Tibial artery (tissue), 4 donors: ENCODE results near the gene SPOCD1.
A peak's percentile ranks its signal among the peaks of the same experiment; 100 is the strongest.

Experiments used
- DNase-seq, 2 donors: peaks; one replicate each; pipeline ENCODE4 v3.0.0-alpha.2; 2019
- H3K27ac ChIP-seq, 2 donors: fragments of 200-600 bp; sonication (generic) in 1 of 2; 1 replicate in 1 of 2; 2 replicates in 1 of 2; pipeline ENCODE4 v1.5.1; 2018 to 2019; ENCODE audit warnings: mild to moderate bottlenecking in 1 of 2
- H3K27me3 ChIP-seq, 2 donors: fragments of 200-600 bp; sonication (generic) in 1 of 2; one replicate each; pipeline versions ENCODE4 v1.5.1 to v1.6.0; 2016 to 2019
- H3K36me3 ChIP-seq, 3 donors: fragments of 200-600 bp; sonication (generic) in 2 of 3; one replicate each; pipeline ENCODE4 v1.5.1; 2016 to 2019; ENCODE audit warnings: mild to moderate bottlenecking in 2 of 3
- H3K4me1 ChIP-seq, 4 donors: fragments of 200-600 bp; sonication (generic) in 2 of 4; 1 replicate in 3 of 4; 2 replicates in 1 of 4; pipeline ENCODE4 v1.5.1; 2016 to 2019
- H3K4me3 ChIP-seq, 2 donors: fragments of 200-600 bp; sonication (generic) in 1 of 2; 1 replicate in 1 of 2; 2 replicates in 1 of 2; pipeline ENCODE4 v1.5.1; 2018 to 2019; ENCODE audit warnings: mild to moderate bottlenecking in 2 of 2
- H3K9me3 ChIP-seq, 3 donors: fragments of 200-600 bp; sonication (generic) in 1 of 3; one replicate each; pipeline ENCODE4 v1.5.1; 2016 to 2019
- intact Hi-C: fragments of 100-400 bp; cut with DNase I; formaldehyde crosslinking; loops from one replicate; pipeline ENCODE4 v1.15.0; 2023; ENCODE audit warnings: low total_unique reads
- TF ChIP-seq, protein P1 (sequence below), 2 experiments: fragments of 200-600 bp in 1 of 2; fragments of 450-650 bp in 1 of 2; IDR thresholded peaks; one replicate each; pipeline ENCODE4 v1.5.1; 2017 to 2019; ENCODE audit warnings: antibody characterized with exemption in 2 of 2, mild to moderate bottlenecking in 1 of 2, moderate library complexity in 1 of 2

The SPOCD1 gene

DNA sequence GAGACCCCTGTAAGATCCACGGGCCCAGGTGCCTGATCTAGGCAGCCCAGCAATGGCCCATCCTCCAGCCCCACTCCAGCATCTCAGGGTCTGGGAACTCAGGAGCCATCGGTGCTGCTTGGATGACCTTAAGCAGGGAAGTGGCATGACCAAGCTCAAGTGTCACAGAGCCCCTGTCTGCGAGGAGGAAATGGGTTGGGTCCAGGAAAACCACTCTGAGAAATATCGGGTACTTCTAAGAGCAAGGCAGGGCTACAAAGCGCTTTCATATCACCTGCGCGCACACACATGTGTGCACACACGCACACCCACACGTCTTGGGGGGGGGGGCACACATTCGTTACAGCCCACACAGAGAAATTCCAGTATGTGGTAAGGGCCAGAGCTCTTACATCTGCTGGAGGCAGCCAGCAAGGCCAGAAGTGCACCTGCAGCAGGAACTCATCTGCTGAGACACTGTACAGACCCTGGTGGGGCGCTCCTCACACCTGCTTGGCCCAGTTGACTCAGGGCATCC is 32.6 kb upstream of the SPOCD1 start:
- Histone ChIP-seq H3K27ac (no peak overlapping the region), H3K4me1 (no peaks in the 10 kb centered on the region), H3K4me3 (no peak overlapping the region), H3K27me3 (no peaks in the 10 kb centered on the region), H3K36me3 (no peaks in the 10 kb centered on the region), H3K9me3 (no peaks in the 10 kb centered on the region)
- no peak for DNase-seq
- TF ChIP-seq, protein P1, sequence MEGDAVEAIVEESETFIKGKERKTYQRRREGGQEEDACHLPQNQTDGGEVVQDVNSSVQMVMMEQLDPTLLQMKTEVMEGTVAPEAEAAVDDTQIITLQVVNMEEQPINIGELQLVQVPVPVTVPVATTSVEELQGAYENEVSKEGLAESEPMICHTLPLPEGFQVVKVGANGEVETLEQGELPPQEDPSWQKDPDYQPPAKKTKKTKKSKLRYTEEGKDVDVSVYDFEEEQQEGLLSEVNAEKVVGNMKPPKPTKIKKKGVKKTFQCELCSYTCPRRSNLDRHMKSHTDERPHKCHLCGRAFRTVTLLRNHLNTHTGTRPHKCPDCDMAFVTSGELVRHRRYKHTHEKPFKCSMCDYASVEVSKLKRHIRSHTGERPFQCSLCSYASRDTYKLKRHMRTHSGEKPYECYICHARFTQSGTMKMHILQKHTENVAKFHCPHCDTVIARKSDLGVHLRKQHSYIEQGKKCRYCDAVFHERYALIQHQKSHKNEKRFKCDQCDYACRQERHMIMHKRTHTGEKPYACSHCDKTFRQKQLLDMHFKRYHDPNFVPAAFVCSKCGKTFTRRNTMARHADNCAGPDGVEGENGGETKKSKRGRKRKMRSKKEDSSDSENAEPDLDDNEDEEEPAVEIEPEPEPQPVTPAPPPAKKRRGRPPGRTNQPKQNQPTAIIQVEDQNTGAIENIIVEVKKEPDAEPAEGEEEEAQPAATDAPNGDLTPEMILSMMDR (IDR thresholded peaks at IDR 0.05) = no peak
- intact Hi-C loops = no loop called here

DNA sequence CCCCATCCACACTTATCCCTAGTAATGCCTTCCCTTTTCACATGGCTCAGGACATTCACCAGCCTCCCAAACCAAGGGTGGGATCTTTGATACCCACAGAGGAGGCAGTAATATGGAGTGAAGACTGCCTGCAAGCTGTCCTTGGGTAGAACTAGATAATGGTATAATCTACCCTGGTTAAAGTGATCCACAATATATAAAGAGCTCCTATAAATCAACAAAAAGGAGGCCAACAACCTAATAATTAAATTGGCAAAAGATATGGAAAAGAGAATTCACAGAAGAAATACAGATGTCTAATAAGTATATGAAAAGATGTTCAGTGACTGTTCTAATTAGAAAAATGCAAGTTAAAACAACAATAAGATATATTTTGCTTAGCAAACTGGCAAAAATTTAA is 30.7 kb upstream of the SPOCD1 start:
- Histone ChIP-seq H3K36me3 (no peaks in the 10 kb centered on the region), H3K27ac (no peak overlapping the region), H3K4me3 (no peak overlapping the region), H3K9me3 (no peaks in the 10 kb centered on the region), H3K4me1 (peaks cover 0 to 6% (median 0%) of the 10 kb centered on the region in 4 donors), H3K27me3 (no peaks in the 10 kb centered on the region)
- no peak for DNase-seq
- intact Hi-C loops = no loop called here
- TF ChIP-seq, protein P1 (IDR thresholded peaks at IDR 0.05) = no peak

DNA sequence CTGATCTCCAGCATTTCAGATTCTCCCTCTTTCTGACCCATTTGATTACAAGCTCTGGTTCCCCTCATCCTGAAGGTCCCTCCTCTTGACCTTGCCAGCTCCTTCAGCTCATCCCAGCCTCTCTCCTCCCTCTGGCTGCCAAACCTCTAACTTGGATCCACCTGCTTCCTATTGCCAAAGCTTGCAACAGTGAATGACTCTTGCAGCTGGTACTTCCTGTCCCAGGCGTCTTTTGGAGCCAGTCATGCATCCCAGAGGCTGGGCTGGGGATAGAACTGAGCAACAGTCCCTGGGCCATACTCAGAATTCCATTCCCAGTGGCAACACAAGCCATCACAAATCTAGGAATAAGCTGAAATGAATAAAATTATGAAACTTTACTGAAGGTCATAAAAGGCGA is 27.7 kb upstream of the SPOCD1 start:
- H3K9me3 ChIP-seq = no peaks in the 10 kb centered on the region
- TF ChIP-seq, protein P1 (IDR thresholded peaks at IDR 0.05) = no peak
- H3K36me3 ChIP-seq = no peaks in the 10 kb centered on the region
- no peaks in the 10 kb centered on the region for H3K27me3 ChIP-seq
- peaks cover 0 to 6% (median 0%) of the 10 kb centered on the region in 4 donors for H3K4me1 ChIP-seq
- H3K4me3 ChIP-seq = no peak overlapping the region
- peak in 1 of 2 donors; percentile 23 for DNase-seq
- no peak overlapping the region for H3K27ac ChIP-seq
- intact Hi-C loops = no loop called here

DNA sequence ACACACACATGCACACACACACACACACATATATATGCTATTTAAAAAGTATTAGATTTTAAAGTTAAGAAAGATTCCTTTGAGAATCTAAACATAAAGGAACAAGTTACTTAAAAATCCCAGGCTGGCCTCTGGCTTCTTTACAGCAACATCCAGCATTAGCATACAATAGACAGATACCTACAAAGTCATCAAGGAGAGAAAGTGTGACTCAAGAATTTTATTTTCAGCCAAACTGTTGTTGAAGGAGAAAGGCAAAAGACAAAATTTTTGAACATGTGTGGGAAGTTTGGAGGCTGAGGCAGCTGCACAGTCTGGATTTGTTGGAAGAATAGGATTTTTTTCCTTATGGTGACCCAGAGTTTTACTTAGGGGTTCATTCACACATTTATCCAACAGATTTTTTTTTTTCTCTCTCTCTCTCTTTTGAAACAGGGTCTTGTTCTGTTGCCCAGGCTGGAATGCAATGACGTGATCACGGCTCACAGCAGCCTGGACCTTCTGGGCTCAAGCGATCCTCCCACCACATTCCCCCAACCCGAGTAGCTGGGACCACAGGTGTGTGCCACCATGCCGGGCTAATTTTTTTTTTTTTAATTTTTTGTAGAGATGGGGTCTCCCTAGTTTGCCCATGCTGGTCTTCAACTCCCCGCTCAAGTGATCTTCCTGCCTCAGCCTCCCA is 24.0 kb upstream of the SPOCD1 start:
- Histone ChIP-seq H3K9me3 (no peaks in the 10 kb centered on the region), H3K27ac (no peak overlapping the region), H3K36me3 (no peaks in the 10 kb centered on the region), H3K4me3 (no peak overlapping the region), H3K4me1 (peaks cover 0 to 6% (median 0%) of the 10 kb centered on the region in 4 donors), H3K27me3 (no peaks in the 10 kb centered on the region)
- TF ChIP-seq, protein P1 (IDR thresholded peaks at IDR 0.05) = no peak
- no peak for DNase-seq
- intact Hi-C loops = no loop called here

DNA sequence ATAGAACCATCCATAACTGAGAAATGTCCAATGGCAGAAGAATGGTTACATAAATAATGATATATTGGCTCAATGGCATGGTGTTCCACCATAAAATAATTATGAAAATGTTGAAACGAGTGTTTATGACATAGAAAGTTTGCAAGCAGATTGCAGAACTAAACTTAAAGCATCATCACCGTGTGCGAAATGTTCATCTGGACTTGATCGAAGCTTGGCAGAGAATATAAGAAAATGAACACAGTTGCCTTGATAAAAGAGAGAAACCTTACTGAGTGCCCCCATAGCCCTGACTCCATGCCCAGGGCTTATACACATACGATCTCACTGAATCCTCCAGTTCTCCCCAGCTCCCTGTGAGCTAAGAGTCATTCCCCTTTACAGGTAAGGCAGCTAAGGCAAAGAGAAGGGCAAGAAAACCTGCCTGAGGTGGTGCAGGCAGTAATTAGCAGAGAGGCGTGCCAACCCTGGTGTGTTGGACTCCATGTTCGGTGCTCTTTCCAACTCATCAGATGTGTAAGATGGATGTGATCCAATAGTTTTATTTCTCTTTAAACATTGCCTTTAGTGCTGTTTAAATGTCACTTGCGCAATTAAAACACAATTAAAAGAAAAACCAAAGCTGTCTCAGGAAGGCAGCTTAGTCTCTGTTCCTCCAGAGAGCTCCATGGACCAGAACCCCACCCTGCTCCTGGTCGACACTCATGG is 21.8 kb upstream of the SPOCD1 start:
- intact Hi-C loops = no loop called here
- Histone ChIP-seq H3K27ac (no peak overlapping the region), H3K27me3 (peaks cover 0 to 9% of the 10 kb centered on the region in 2 donors), H3K36me3 (no peaks in the 10 kb centered on the region), H3K9me3 (no peaks in the 10 kb centered on the region), H3K4me1 (no peaks in the 10 kb centered on the region), H3K4me3 (no peak overlapping the region)
- DNase-seq = no peak
- TF ChIP-seq, protein P1 (IDR thresholded peaks at IDR 0.05) = no peak
